OCI-LY7 (cell line): ENCODE results near the gene ISCU.

Experiments used
- EZH2phosphoT487 ChIP-seq: fragments of 200-600 bp; sonication (generic); IDR thresholded peaks from 2 replicates; pipeline ENCODE4 v1.6.1; 2018; ENCODE audit warnings: low read depth, borderline replicate concordance, mild to moderate bottlenecking, mixed run types, antibody characterized with exemption, low read length, moderate library complexity, mixed read lengths
- TF ChIP-seq, protein P1 (sequence below): fragments of 200-600 bp; sonication (generic); conservative IDR thresholded peaks from 2 replicates; pipeline ENCODE4 v1.5.1; 2014; ENCODE audit warnings: mild to moderate bottlenecking, antibody characterized with exemption, low read length, moderate library complexity, mixed read lengths

DNA sequence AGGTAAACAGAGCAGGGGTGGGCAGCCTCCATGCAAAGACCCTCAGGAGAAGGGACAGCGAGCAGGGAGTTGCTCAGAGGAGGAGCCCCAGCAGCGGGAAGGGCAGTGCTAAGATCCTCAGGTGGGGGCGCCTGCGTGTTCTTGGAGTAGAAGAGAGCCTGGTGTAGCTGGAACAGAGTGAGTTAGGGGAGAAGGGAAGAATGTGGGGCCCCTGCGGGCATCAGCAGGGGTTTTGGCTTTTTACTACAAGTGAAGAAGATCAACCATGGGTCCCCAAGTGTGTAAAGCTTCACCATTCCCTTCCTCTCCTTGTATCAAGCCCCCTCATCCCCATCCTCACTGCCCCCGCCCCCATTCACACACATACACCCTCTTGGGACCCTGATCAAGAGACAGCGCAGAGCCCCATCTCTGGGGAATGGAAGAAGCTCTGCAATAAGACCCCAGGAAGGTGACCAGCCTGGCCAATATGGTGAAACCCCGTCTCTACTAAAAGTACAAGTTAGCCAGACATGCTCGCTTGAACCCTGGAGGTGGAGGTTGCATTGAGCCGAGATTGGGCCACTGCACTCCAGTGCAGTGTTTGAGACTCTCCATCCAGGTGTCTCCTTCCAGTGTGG, 45.7 kb downstream of the ISCU start:
- TF ChIP-seq, protein P1, sequence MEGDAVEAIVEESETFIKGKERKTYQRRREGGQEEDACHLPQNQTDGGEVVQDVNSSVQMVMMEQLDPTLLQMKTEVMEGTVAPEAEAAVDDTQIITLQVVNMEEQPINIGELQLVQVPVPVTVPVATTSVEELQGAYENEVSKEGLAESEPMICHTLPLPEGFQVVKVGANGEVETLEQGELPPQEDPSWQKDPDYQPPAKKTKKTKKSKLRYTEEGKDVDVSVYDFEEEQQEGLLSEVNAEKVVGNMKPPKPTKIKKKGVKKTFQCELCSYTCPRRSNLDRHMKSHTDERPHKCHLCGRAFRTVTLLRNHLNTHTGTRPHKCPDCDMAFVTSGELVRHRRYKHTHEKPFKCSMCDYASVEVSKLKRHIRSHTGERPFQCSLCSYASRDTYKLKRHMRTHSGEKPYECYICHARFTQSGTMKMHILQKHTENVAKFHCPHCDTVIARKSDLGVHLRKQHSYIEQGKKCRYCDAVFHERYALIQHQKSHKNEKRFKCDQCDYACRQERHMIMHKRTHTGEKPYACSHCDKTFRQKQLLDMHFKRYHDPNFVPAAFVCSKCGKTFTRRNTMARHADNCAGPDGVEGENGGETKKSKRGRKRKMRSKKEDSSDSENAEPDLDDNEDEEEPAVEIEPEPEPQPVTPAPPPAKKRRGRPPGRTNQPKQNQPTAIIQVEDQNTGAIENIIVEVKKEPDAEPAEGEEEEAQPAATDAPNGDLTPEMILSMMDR = no peak
- no peak for TF ChIP-seq EZH2phosphoT487
